Daoy (cell line): ENCODE results near the gene GOLIM4. TPM values are rescaled to one million over a fixed set of nuclear protein-coding genes. Genes with fewer than 3 reads are reported as not detected.
A peak's percentile ranks its signal among the peaks of the same experiment; 100 is the strongest.
"Not testable (repeated sequence)": the region's sequence is repeated elsewhere in the genome, so short reads cannot be mapped to it uniquely, and the experiment has no call there.

Experiments
- DNase-seq: peaks from one replicate; pipeline ENCODE4 v3.0.0-alpha.2; 2015; ENCODE audit warnings: low read depth
- total RNA-seq: library from RNA; depleted of rRNA; stranded (reverse); fragments of >200 nt; shearing (Covaris generic); gene quantifications from 2 replicates; pipeline ENCODE4 v1.2.3, GENCODE V29; 2014; rRNA removed

GOLIM4 gene, protein sequence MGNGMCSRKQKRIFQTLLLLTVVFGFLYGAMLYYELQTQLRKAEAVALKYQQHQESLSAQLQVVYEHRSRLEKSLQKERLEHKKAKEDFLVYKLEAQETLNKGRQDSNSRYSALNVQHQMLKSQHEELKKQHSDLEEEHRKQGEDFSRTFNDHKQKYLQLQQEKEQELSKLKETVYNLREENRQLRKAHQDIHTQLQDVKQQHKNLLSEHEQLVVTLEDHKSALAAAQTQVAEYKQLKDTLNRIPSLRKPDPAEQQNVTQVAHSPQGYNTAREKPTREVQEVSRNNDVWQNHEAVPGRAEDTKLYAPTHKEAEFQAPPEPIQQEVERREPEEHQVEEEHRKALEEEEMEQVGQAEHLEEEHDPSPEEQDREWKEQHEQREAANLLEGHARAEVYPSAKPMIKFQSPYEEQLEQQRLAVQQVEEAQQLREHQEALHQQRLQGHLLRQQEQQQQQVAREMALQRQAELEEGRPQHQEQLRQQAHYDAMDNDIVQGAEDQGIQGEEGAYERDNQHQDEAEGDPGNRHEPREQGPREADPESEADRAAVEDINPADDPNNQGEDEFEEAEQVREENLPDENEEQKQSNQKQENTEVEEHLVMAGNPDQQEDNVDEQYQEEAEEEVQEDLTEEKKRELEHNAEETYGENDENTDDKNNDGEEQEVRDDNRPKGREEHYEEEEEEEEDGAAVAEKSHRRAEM
- total RNA-seq: 36.0 and 40.1 TPM in 2 replicates

DNA sequence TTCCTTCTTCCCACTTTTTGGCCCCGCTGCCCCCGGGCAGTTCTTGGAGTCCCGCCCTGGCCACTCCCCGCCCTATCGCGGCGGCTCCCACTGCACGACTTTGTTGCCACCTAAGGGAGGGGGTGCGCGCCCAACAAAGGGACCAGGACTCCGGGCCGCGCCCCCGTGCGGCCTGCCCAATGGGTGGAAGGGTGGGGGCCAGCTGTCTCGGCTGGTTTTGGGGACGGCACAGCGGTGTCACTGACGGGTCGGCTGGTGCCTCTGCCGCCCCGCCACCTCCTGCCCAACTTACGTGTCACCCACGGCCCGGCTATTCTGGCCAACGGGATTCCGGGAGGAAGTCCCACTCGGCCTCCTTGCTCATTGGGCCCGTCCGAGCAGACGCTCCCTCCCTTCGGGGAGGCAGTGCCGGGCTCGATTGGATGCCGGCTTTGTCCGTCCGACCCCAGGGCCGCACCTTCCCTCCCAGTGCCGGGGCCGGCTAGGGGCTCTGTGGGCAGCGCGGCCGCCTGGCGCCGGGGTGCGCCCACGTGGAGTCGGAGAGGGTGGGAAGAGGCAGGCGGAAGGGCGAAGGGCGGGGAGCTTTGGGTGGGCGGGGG, at the start of gene GOLIM4:
TSS of gene GOLIM4 (minus strand) at position 314 of the 599 bp plus-strand sequence. CDS start 639 bp downstream, outside the sequence.
- peak; percentile 99 for DNase-seq

DNA sequence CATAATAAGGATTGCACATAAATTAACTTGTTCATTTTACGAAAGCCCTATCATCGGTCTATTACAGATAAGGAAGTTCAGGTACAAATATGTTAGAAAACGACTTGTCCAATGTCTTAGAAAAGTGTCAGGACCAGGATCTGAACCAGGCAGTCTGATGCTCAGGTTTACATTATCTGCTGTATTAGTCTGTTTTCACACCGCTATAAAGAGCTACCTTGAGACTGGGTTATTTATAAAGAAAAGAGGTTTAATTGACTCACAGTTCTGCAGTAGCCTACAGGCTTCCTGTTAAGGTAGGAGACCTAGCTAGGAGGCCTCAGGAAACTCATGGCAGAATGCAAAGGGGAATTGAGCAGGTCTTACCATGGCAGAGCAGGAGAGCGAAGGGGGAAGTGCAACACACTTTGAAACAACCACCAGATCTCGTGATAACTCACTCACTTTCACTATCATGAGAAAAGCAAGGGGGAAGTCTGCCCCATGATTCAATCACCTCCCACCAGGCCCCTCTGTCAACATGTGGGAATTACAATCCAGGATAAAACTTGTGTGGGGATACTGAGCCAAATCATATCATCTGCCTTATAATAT, 45.8 kb upstream of the GOLIM4 start:
- no peak for DNase-seq

DNA sequence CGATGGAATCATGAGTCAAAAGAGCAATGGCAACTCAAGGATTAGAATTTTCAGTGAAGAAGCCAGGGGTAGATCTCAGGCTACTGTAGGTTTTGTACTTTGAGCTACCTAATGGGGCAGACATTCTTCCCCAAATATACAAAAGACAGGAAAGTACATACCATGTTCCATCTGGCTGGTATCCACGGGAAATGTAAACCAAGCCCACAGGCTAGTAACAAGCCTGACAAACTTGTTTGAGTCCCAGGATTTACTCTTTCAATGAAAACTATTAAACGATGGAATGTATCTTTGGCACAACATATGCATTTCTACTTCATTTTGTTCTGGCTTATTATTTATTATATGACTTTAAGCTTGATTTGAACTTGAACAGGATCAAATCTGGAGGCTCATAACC, 44.2 kb upstream of the GOLIM4 start:
- no peak for DNase-seq

DNA sequence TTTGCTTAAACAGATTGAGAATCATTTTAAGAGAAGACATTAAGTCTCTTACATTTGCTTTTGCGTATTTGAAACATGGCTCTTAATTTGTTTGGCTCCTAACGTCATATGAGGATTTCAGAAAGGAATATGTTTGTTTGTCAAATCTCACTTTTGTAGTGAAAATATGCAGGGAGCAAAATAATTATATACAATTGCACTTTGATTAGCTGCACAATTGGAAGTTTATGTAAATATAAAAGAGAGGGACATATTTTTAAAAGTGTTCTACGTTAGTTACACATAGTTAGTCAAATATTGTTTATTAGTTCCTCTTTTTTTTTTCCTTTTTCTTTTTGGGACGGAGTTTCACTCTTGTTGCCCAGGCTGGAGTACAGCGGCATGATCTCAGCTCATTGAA, 42.7 kb upstream of the GOLIM4 start:
- DNase-seq: no peak

DNA sequence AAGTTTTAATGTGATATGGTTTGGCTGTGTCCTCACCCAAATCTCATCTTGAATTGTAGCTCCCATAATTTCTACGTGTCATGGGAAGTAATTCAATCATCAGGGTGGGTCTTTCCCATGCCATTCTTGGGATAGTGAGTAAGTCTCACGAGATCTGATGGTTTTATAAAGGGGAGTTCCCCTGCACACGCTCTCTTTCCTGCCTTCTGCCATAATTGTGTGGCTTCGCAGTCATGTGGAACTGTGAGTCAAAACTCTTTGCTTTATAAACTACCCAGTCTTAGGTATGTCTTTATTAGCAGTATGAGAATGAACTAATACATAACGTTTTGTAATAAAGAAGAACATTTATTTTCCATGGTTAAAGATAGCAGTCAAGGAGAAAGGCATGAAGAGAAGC, 39.2 kb upstream of the GOLIM4 start:
- DNase-seq: no peak

DNA sequence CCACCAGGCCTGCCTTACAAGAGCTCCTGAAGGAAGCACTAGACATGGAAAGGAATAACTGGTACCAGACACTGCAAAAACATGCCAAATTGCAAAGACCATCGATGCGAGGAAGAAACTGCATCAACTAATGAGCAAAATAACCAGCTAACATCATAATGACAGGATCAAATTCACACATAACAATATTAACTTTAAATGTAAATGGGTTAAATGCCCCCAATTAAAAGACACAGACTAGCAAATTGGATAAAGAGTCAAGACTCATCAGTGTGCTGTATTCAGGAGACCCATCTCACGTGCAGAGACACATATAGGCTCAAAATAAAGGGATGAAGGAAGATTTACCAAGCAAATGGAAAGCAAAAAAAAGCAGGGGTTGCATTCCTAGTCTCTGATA, 34.5 kb upstream of the GOLIM4 start:
- not testable (repeated sequence) for DNase-seq

DNA sequence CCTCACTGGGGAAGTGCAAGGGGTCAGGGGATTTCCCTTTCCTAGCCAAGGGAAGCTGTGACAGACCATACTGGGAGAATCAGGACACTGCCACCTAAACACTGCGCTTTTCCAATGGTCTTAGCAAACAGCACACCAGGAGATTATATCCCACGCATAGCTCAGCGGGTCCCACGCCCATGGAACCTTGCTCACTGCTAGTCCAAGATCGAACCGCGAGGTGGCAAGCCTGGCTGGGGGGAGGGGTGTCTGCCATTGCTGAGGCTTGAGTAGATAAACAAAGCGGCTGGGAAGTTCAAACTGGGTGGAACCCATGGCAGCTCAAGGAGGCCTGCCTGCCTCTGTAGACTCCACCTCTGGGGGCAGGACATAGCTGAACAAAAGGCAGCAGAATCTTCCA, 32.7 kb upstream of the GOLIM4 start:
- DNase-seq: not testable (repeated sequence)

DNA sequence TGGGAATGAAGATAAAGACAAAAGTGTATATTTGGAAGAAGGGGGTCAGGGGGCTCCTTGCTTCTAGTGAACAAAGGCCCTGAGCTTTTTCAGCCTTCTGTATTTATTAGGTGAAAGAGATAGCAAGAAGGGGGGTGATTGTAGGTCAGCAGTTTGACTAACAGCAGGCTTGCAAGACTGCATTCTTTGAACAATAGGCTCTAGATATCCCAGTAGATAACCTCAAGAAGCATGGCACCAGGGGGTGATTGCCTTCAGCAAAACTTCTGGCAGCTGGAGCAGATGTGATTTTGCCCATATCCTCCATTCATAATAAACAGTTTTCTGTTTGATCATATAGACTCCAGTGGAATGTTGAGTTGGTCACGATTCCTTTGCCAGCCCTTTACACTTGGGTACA, 31.7 kb upstream of the GOLIM4 start:
- no peak for DNase-seq

DNA sequence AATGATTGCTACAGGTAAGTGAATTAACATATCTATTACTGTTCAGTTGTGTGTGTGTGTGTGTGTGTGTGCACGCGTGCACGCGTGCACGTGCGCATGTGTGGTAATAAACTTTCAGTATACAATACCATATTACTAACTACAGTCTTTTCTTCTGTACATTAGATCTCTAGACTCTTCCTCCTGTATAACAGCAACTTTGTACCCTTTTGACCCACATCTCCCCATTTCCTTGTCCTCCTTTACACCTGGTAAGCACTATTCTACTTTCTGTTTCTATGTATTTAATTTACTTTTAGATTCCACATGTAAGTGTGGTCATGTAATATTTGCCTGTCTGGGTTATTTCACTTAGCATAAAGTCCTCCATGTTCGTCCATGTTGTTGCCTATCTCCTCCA, 29.1 kb upstream of the GOLIM4 start:
- DNase-seq: no peak

DNA sequence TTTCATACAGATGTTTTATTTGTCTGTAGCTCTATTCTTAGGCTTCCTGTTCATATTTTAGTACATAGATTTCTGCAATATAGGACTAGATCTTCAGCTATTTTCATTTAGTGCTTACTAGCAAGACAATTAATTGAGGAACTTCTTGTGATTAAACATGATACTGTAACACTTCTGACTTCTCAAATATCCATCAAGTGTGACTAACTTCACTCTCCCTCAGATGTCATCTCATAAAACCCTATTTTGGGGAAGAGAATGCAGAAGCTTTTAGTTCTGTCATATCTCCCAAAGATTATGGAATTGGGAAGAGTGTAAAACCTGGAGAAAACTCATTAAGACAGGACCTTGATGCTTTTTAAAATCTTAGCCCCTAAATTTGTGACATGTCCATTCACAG, 28.6 kb upstream of the GOLIM4 start:
- no peak for DNase-seq

DNA sequence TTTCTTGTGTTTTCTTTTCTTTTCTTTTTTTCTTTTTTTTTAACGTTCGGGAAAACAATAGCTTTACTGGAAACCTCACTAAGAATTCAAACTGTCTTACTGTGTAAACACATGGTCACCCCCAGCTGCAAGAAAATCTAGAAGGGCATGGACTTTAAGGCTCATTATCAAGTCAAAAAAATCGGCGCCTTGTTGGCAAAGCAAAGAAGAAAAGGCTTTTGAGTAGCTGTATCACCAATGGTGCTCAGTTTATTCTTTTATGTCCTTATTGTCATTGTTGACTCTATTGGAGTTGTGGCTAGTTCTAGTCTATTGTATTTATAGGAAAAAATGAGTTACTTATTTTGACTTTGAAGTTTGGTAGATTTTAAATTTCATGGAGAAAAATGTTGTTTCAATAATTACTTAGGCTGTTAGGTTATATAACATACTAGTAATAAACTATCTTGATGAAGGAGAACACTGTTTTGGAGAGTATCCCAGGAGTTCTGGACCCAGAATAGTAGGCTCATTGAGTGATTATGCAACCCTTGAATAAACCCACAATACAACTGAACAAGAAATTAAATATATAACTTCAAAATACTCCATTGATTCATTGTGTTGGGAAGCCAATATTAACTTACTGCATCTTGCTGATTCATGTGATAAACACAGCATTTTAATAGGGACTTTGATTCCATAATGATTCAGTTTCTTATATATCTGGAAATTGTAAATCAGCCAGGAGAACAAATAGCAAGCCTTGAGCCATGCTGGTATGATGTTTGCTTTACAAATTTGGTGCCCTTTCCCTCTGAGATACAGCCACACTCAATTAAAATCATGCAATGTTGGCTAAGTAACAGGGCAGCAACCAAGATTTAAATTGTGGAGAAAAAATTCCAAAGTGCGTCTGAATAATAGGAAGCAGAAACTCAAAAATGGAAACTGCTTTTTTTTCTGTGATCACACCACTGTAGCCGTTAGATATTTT, 27.8 kb upstream of the GOLIM4 start:
- DNase-seq: no peak

DNA sequence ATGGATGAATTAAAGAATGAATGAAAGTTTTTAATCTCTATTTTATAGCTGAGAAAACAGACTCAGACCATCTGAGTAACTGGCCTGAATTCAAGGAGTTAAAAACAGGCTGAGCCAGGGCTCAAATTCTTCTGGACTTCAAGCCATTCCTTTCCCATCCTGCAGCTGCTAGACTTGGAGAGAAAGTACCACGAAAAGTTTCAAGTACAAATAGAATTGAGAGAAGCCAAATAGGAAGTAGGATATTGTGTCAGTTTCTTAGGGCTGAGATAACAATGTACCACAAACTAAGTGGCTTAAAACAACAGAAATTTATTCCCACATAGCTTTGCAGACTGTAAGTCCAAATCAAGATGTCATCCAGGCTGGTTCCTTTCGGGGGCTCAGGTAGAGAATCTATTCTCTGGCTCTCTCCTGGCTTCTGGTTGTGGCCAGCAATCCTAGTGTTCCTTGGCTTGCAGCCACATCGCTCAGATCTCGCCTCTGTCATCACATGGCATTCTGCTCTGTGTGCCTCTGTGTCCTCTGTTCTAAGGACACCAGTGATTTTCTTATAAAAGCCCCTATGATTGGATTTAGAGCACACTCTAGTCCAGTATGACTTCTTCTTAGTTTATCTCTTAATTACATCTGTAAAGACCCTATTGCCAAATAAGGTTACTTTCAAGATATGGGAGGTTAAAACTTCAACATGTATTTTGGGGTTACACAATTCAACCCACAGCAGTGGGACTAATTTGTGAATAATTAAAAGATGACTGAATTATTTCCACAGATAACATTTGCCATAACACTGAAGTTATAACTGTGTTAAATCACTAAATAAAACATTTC, 25.7 kb upstream of the GOLIM4 start:
- DNase-seq: peak; percentile 5

DNA sequence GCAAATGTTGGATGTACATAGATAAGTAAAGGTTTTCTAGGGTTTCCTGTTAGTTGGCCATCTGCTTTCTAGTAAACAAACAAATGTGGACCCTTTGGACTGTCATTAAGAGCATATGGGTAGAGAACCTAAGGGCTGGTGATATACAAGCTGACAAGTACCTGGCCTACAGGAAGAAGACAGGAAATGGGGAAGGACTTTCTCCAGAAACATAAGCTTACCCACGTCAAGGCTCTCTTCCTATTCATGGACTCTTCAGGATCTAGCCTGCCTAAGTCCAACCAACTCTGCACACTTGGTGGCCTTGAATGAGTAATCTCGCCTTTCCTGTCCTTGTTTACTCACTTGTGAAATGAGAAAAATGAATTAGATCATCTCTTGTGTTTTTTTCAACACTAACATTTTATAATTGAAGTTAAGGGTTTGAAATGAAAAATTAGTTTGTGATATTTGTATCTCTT, 22.2 kb upstream of the GOLIM4 start:
- DNase-seq: no peak

DNA sequence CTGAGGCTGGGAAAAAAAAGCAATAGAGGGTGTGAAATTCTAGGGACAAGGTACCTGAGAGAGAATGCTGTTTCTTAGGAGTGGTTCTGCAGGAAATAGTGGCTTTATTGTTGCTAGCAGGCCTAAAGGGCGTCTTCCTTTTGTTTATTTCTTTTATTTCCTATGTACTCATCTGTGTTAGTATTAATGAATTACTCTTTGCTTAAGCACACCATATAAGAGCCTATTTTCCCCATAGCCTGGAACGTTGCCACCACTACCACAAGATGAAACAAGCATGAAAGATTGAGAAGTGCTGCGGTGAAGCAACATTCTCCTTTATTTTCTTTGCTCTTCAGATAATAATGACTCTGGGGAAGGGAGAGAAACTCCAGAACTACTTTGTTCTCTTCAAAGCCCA, 21.3 kb upstream of the GOLIM4 start:
- peak; percentile 33 for DNase-seq

DNA sequence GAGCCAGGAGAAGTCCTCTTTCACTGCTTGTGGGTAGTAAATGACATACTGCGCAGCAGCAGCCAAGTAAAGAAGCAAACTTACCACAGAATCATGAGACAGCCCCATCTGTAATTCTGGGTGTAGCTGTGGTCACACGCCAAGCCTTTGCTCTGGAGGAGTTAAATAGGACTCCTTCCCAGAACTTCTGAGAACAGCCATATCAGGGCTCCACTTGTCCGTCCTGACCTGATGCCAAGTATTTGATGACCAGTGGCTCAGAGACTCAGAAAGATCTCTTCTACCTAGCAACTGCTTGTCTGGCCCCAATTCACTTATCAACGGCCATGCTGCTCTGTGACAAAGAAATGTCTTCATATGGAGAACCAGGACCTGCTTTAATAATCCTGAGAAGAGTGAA, 20.6 kb upstream of the GOLIM4 start:
- DNase-seq: no peak

DNA sequence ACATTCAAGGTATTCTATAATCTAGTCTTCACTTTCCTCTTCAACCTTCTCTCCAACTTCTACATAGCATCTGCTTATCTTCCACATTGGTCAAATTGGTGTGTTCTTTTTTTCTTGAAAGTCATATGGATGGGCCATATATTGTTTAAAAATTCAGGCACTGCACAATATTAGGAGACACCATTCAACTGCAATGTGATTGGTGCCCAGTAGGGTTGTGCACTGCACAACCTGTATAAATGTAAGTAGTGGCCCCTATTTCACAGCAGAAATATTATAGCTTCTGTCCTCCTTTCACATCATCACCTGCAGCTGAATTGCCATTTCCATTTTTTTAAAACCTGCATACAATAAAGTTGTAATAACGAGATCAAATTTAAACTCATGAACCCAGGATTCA, 18.1 kb upstream of the GOLIM4 start:
- DNase-seq: no peak

DNA sequence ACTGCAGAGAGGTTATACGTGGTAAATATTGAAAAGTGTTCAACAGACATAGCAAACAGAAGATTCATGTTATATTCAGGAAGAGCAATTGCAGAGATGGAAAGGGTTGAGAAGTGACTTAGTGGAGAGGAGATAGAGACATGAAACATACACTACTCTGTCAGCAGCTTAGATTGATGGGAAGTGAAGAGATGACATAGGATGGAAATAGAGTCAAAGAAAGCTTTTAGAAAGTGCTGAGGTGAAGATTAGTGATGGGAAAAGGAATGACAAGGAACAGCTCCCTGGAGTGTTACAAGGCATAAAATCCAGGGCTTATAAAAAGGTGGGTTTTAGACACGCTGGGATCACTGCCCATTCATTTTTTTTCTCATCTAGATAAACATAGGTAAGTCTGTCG, 17.2 kb upstream of the GOLIM4 start:
- DNase-seq: no peak

DNA sequence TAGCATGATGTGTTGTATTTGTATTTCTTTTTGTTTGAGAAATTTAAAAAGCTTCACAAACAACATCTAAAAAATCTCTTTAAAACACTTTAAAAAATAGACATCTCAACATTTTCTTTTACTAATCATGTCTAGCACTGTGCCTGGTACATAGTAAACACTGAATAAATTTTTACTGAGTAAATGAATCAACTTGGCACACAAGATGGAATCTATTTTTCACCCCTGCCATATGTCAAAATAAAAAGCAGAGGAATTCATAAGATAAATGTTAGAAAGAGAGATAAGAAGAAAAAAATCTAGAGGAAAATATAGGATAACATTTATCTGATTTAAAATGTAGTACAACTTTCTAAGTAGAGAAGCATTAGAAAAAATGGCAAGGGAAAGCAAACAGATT, 8.6 kb upstream of the GOLIM4 start:
- no peak for DNase-seq

DNA sequence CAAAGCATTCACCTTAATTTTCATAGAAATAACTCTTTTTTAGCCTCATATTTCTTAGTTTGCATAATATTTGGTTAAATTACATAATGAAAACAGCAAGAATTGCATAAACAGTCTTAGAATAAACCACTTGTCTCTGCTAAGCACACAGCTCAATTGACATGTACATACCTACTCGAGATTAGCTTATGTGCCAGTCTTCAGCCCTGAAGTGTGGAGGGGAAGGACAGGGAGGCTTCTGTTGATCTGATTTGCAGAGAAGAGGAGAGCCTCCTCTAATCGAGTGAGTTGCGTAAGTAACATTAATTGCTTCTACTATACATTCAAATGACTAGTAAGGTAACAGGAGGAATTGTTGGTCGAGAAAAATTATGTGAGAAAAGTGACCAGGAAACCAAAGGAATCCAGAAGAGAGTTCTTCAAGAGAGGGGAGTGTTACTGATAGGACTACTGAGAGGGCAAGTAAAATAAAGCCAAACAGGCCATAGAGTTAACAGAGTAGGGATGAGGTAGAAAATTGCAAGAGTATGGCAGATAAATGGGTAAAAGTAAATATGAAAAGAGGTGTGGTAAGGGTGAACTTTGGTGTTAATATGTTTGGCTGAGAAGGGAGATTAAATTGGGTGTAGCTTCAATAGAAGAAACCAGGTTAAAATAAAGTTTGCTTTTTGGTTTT, 7.1 kb upstream of the GOLIM4 start:
- no peak for DNase-seq
